ENCODE results near the gene OXA1L. TPM values are rescaled to one million over a fixed set of nuclear protein-coding genes. Genes with fewer than 3 reads are reported as not detected.
"Not testable (repeated sequence)": the region's sequence is repeated elsewhere in the genome, so short reads cannot be mapped to it uniquely, and the experiment has no call there.

OXA1L gene
- polyA plus RNA-seq, 1 donor: 208 TPM

DNA sequence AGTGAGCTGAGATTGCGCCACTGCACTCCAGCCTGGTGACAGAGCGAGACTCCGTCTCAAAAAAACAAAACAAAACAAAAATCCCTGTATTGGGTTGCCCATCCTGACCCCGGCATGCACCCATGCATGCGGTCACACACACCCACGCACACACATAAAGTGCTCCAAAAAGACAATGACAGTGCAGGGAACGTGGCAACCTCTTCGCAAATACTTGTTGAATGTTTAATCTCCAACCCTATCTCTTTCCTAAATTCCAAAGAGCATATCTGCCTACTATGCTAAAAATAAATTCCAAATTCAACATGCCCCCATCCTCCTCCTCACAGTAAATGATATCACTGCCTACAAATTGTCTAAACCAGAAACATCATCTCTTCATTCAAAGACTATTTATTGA, 35.2 kb downstream of the OXA1L start:
- no peak for DNase-seq

- no peak for DNase-seq
These were observed 36.6 kb downstream of the OXA1L start for GRCh38 chr14:22802860-22803686.

DNA sequence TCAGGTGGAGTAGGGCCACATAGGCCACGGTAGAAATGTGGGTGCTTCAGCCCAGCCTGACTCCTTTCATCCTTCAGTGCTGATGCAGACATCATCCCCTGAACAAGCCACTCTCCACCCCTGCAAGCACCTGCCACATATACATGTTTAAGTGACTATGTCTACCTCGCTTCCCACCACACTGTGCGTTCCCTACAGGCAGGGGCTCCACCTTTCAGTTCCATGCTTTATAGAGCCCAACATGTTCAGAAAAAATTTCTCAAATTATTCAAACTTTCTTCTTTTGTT, 37.1 kb downstream of the OXA1L start:
- no peak for DNase-seq

DNA sequence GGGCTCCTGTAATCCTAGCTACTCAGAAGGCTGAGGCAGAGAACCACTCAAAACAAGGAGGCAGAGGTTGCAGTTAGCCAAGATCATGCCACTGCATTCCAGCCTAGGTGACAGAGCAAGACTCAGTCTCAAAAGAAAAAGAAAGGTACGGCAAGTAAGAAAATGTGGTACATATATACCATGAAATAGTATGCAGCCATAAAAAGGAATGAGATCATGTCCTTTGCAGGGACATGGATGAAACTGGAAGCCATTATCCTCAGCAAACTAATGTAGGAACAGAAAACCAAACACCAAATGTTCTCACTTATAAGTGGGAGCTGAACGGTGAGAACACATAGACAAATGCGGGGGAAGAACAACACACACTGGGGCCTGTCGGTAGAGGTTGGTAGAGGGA, 38.7 kb downstream of the OXA1L start:
- not testable (repeated sequence) for DNase-seq

- DNase-seq: no peak
These were observed 41.1 kb downstream of the OXA1L start for GRCh38 chr14:22807432-22808087.

GRCh38 chr14:22808388-22809209, 42.1 kb downstream of the OXA1L start:
- no peak for DNase-seq

GRCh38 chr14:22811722-22812121, 45.2 kb downstream of the OXA1L start:
- DNase-seq: no peak

GRCh38 chr14:22812744-22813143, 46.3 kb downstream of the OXA1L start:
- DNase-seq: no peak

- DNase-seq: no peak
These were observed 46.7 kb downstream of the OXA1L start for GRCh38 chr14:22813145-22813544.

DNA sequence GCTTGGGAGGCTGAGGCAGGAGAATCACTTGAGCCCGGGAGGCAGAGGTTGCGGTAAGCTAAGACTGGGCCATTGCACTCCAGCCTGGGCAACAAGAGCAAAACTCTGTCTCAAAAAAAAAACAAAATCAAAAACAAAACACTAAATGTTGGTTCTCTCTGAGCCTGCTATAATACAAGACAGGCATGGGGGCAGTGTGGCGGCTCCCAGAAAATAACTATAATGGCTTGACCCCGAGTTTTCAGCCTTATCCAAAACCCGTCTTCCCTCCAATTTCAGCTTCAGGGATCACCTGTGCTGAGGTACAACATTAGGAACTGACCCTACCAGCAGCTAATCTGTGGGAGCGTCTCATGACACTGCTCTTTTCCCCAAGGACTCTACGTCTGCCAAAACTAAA, 47.9 kb downstream of the OXA1L start:
- DNase-seq: no peak

GRCh38 chr14:22814941-22815713, 48.6 kb downstream of the OXA1L start, which contains the start of gene SLC7A7:
Gene SLC7A7, minus strand, starts transcription at chr14:22815435. Its CDS starts 2,037 bp downstream, at chr14:22813398.
- DNase-seq: peak; percentile 68

- peak; percentile 70 for DNase-seq
These were observed 52.9 kb downstream of the OXA1L start for GRCh38 chr14:22819151-22819988.

GRCh38 chr14:22820731-22821130, 54.2 kb downstream of the OXA1L start:
- no peak for DNase-seq

- DNase-seq: no peak
These were observed 54.9 kb downstream of the OXA1L start for GRCh38 chr14:22821193-22822015.

- DNase-seq: no peak
These were observed 55.6 kb downstream of the OXA1L start for GRCh38 chr14:22822016-22822570.

Other genes starting within 250 kb of the OXA1L start
- 108 TPM for gene DAD1, start 177.5 kb upstream of the OXA1L start, polyA plus RNA-seq (ENCODE audit: insufficient read length)
- gene ABHD4, start 168.4 kb upstream of the OXA1L start, polyA plus RNA-seq (ENCODE audit: insufficient read length): 19.9 TPM
- gene OR6J1, start 122.3 kb upstream of the OXA1L start, polyA plus RNA-seq (ENCODE audit: insufficient read length): 0.15 TPM
- 32.7 TPM for gene SLC7A7, start 48.7 kb downstream of the OXA1L start, polyA plus RNA-seq (ENCODE audit: insufficient read length)
- 67.7 TPM for gene MRPL52, start 63.2 kb downstream of the OXA1L start, polyA plus RNA-seq (ENCODE audit: insufficient read length)
- 148 TPM for gene MMP14, start 69.9 kb downstream of the OXA1L start, polyA plus RNA-seq (ENCODE audit: insufficient read length)
- gene LRP10, start 105.1 kb downstream of the OXA1L start, polyA plus RNA-seq (ENCODE audit: insufficient read length): 41.4 TPM
- 0.23 TPM for gene REM2, start 116.5 kb downstream of the OXA1L start, polyA plus RNA-seq (ENCODE audit: insufficient read length)
- 55.8 TPM for gene RBM23, start 152.5 kb downstream of the OXA1L start, polyA plus RNA-seq (ENCODE audit: insufficient read length)
- gene PRMT5, start 162.7 kb downstream of the OXA1L start, polyA plus RNA-seq (ENCODE audit: insufficient read length): 66.8 TPM
- gene HAUS4, start 190.4 kb downstream of the OXA1L start, polyA plus RNA-seq (ENCODE audit: insufficient read length): 32.7 TPM
- 57.8 TPM for gene AJUBA, start 215.9 kb downstream of the OXA1L start, polyA plus RNA-seq (ENCODE audit: insufficient read length)
- gene C14orf93, start 243.5 kb downstream of the OXA1L start, polyA plus RNA-seq (ENCODE audit: insufficient read length): 11.6 TPM